Liver (tissue), 9 donors: ENCODE data around the gene ENTPD6. TPM values are rescaled to one million over a fixed set of nuclear protein-coding genes. Genes with fewer than 3 reads are reported as not detected.

Experiments
- DNase-seq: peaks from one replicate; pipeline ENCODE4 v3.0.0-alpha.2; 2017; ENCODE audit warnings: low spot score
- H3K27ac ChIP-seq, 2 donors: one replicate each; pipeline ENCODE4 v1.7.0; 2013; ENCODE audit warnings: inconsistent platforms in 2 of 2, low read length in 2 of 2, control low read depth in 1 of 2, low read depth in 1 of 2, mild to moderate bottlenecking in 1 of 2
- H3K27me3 ChIP-seq, 4 donors: one replicate each; pipeline versions ENCODE4 v1.6.1 to v1.7.0; 2013; ENCODE audit warnings: low read length in 3 of 4, inconsistent platforms in 1 of 4, mild to moderate bottlenecking in 1 of 4, moderate library complexity in 1 of 4; ENCODE audit not compliant: control insufficient read depth in 4 of 4, insufficient read depth in 4 of 4
- H3K36me3 ChIP-seq, 4 donors: one replicate each; pipeline versions ENCODE4 v1.6.1 to v1.7.0; 2013; ENCODE audit warnings: low read length in 3 of 4, mild to moderate bottlenecking in 3 of 4, low read depth in 1 of 4, moderate library complexity in 1 of 4; ENCODE audit not compliant: control insufficient read depth in 4 of 4, insufficient read depth in 3 of 4
- H3K4me1 ChIP-seq, 4 donors: one replicate each; pipeline versions ENCODE4 v1.6.1 to v1.7.0; 2013; ENCODE audit warnings: low read length in 3 of 4, mild to moderate bottlenecking in 3 of 4, moderate library complexity in 1 of 4; ENCODE audit not compliant: control insufficient read depth in 4 of 4, insufficient read depth in 4 of 4
- H3K4me3 ChIP-seq, 3 donors: one replicate each; pipeline versions ENCODE4 v1.6.1 to v1.7.0; 2013; ENCODE audit warnings: low read length in 3 of 3, control low read depth in 1 of 3, low read depth in 1 of 3, mild to moderate bottlenecking in 1 of 3
- H3K9ac ChIP-seq, 2 donors: one replicate each; pipeline ENCODE4 v1.7.0; 2013; ENCODE audit warnings: low read length in 2 of 2, mild to moderate bottlenecking in 2 of 2, moderate library complexity in 2 of 2, control low read depth in 1 of 2, low read depth in 1 of 2
- H3K9me3 ChIP-seq, 4 donors: one replicate each; pipeline versions ENCODE4 v1.6.1 to v1.7.0; 2013; ENCODE audit warnings: low read length in 3 of 4; ENCODE audit not compliant: control insufficient read depth in 4 of 4
- ATF3 ChIP-seq: IDR thresholded peaks from 2 replicates; pipeline ENCODE4 v1.6.1; 2016; ENCODE audit warnings: antibody characterized with exemption
- EGR1 ChIP-seq, 2 donors: IDR thresholded peaks; 2 replicates each; pipeline ENCODE4 v1.6.1; 2016 to 2018; ENCODE audit warnings: antibody characterized with exemption in 2 of 2, low read depth in 2 of 2
- FOXA1 ChIP-seq: IDR thresholded peaks from 2 replicates; pipeline ENCODE4 v1.6.1; 2016; ENCODE audit warnings: antibody characterized with exemption
- FOXA2 ChIP-seq: IDR thresholded peaks from 2 replicates; pipeline ENCODE4 v1.6.1; 2016; ENCODE audit warnings: antibody characterized with exemption
- HNF4G ChIP-seq: IDR thresholded peaks from 2 replicates; pipeline ENCODE4 v1.6.1; 2016; ENCODE audit warnings: antibody characterized with exemption
- JUND ChIP-seq, 2 donors: IDR thresholded peaks; 2 replicates each; pipeline ENCODE4 v1.6.1; 2016; ENCODE audit warnings: antibody characterized with exemption in 2 of 2
- MAX ChIP-seq: IDR thresholded peaks from 2 replicates; pipeline ENCODE4 v1.6.1; 2016; ENCODE audit warnings: antibody characterized with exemption
- NR2F2 ChIP-seq: IDR thresholded peaks from 2 replicates; pipeline ENCODE4 v1.6.1; 2016; ENCODE audit warnings: antibody characterized with exemption
- RAD21 ChIP-seq, 2 donors: IDR thresholded peaks; 2 replicates each; pipeline ENCODE4 v1.6.1; 2016; ENCODE audit warnings: antibody characterized with exemption in 2 of 2, mild to moderate bottlenecking in 2 of 2
- RXRA ChIP-seq, 2 donors: IDR thresholded peaks; 2 replicates each; pipeline ENCODE4 v1.6.1; 2017 to 2018; ENCODE audit warnings: antibody characterized with exemption in 2 of 2, mild to moderate bottlenecking in 1 of 2
- SP1 ChIP-seq: IDR thresholded peaks from 2 replicates; pipeline ENCODE4 v1.6.1; 2018; ENCODE audit warnings: antibody characterized with exemption, mild to moderate bottlenecking
- TAF1 ChIP-seq: conservative IDR thresholded peaks from 2 replicates; pipeline ENCODE4 v1.6.1; 2016; ENCODE audit warnings: antibody characterized with exemption, mild to moderate bottlenecking
- YY1 ChIP-seq: IDR thresholded peaks from 2 replicates; pipeline ENCODE4 v1.6.1; 2016; ENCODE audit warnings: antibody characterized with exemption, mild to moderate bottlenecking
- WGBS: extraction: QIAGEN DNeasy Blood & Tissue Kit; methylation state at CpG from one replicate; pipeline ENCODE4 v1.1.7; 2013; 5-methylcytosine and 5-hydroxymethylcytosine counted together
- polyA plus RNA-seq, 2 donors: library from polyadenylated mRNA; stranded (reverse) in 1 of 2; unstranded in 1 of 2; fragments of 200-250 nt in 1 of 2; fragments of >200 nt in 1 of 2; fragmentation: Nextera tagmentation in 1 of 2; extraction: Ambion mirVana in 1 of 2; gene quantifications; one replicate each; pipeline versions ENCODE4 v1.2.1 to v1.2.3, GENCODE V29; 2013 to 2015
- total RNA-seq, 2 donors: library from RNA; depleted of rRNA; stranded (reverse); fragments of >200 nt; gene quantifications; one replicate each; pipeline ENCODE4 v1.2.3, GENCODE V29; 2014
- TF ChIP-seq, protein P1 (sequence below): IDR thresholded peaks from 2 replicates; pipeline ENCODE4 v1.6.1; 2016; ENCODE audit warnings: antibody characterized with exemption, mild to moderate bottlenecking
- TF ChIP-seq, protein P2 (sequence below): fragments of 150-350 bp; IDR thresholded peaks from 2 replicates; pipeline ENCODE4 v1.5.1; 2017; ENCODE audit warnings: improper control_type of control experiment, low read depth, low read length; ENCODE audit not compliant: missing input control
- donor health status: healthy.
- donor health status: healthy.
- donor health status: healthy.
- donor health status: healthy.
- donor health status: healthy.

Gene ENTPD6
- total and polyA plus RNA-seq, 4 donors = 14.9 to 29.9 (median 24.4) TPM

- WGBS = 91% methylated on average over 21 of the region's 21 CpGs
- Histone ChIP-seq H3K9ac (no peak overlapping the region), H3K27me3 (no peaks in the 10 kb centered on the region), H3K4me1 (peaks cover 0 to 6% (median 1%) of the 10 kb centered on the region in 4 donors), H3K4me3 (no peak overlapping the region), H3K9me3 (no peaks in the 10 kb centered on the region), H3K36me3 (peaks cover 8 to 57% (median 17%) of the 10 kb centered on the region in 4 donors), H3K27ac (no peak overlapping the region)
- TF ChIP-seq RAD21 (IDR thresholded peaks at IDR 0.05) (no peak), MAX (no peak), ATF3 (no peak), EGR1 (IDR thresholded peaks at IDR 0.05; ENCODE audit: low read depth in 2 of 2) (no peak), FOXA1 (no peak), RXRA (IDR thresholded peaks at IDR 0.05) (no peak), JUND (IDR thresholded peaks at IDR 0.05) (no peak), HNF4G (no peak), SP1 (no peak)
- no peak for DNase-seq
These were observed 18.3 kb downstream of the ENTPD6 start for GRCh38 chr20:25213566-25214425.

DNA sequence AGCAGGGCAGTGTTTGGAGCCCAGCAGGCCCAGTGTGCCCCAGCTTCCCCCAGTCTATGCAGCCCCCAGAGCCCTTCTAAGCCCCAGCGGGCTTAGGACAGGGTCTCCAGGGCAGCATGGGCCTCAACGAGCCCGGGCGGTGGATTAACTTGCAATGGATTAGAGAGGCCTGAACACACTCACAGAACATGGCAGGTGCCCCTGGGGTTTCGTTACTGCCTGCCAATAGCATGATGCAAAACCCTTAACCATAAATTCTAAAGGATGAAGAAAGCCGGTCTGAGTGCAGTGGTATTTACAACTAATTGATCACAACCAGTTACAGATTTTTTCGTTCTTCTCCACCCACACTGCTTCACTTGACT, 18.9 kb downstream of the ENTPD6 start:
- Histone ChIP-seq H3K36me3 (peaks cover 8 to 58% (median 17%) of the 10 kb centered on the region in 4 donors), H3K27ac (no peak overlapping the region), H3K27me3 (no peaks in the 10 kb centered on the region), H3K9ac (no peak overlapping the region), H3K9me3 (no peaks in the 10 kb centered on the region), H3K4me1 (peaks cover 0 to 6% (median 1%) of the 10 kb centered on the region in 4 donors), H3K4me3 (no peak overlapping the region)
- TF ChIP-seq YY1 (no peak), NR2F2 (no peak), FOXA2 (no peak), JUND (IDR thresholded peaks at IDR 0.05) (no peak), HNF4G (no peak), TAF1 (no peak)
- TF ChIP-seq, protein P1, sequence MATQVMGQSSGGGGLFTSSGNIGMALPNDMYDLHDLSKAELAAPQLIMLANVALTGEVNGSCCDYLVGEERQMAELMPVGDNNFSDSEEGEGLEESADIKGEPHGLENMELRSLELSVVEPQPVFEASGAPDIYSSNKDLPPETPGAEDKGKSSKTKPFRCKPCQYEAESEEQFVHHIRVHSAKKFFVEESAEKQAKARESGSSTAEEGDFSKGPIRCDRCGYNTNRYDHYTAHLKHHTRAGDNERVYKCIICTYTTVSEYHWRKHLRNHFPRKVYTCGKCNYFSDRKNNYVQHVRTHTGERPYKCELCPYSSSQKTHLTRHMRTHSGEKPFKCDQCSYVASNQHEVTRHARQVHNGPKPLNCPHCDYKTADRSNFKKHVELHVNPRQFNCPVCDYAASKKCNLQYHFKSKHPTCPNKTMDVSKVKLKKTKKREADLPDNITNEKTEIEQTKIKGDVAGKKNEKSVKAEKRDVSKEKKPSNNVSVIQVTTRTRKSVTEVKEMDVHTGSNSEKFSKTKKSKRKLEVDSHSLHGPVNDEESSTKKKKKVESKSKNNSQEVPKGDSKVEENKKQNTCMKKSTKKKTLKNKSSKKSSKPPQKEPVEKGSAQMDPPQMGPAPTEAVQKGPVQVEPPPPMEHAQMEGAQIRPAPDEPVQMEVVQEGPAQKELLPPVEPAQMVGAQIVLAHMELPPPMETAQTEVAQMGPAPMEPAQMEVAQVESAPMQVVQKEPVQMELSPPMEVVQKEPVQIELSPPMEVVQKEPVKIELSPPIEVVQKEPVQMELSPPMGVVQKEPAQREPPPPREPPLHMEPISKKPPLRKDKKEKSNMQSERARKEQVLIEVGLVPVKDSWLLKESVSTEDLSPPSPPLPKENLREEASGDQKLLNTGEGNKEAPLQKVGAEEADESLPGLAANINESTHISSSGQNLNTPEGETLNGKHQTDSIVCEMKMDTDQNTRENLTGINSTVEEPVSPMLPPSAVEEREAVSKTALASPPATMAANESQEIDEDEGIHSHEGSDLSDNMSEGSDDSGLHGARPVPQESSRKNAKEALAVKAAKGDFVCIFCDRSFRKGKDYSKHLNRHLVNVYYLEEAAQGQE = no peak
- TF ChIP-seq, protein P2, sequence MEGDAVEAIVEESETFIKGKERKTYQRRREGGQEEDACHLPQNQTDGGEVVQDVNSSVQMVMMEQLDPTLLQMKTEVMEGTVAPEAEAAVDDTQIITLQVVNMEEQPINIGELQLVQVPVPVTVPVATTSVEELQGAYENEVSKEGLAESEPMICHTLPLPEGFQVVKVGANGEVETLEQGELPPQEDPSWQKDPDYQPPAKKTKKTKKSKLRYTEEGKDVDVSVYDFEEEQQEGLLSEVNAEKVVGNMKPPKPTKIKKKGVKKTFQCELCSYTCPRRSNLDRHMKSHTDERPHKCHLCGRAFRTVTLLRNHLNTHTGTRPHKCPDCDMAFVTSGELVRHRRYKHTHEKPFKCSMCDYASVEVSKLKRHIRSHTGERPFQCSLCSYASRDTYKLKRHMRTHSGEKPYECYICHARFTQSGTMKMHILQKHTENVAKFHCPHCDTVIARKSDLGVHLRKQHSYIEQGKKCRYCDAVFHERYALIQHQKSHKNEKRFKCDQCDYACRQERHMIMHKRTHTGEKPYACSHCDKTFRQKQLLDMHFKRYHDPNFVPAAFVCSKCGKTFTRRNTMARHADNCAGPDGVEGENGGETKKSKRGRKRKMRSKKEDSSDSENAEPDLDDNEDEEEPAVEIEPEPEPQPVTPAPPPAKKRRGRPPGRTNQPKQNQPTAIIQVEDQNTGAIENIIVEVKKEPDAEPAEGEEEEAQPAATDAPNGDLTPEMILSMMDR = no peak
- WGBS = 92% methylated on average over 7 of the region's 7 CpGs
- no peak for DNase-seq
